ENCODE measurements around the gene FBXL13.

FBXL13 gene

GRCh38 chr7:102896585-102896984 is 178.0 kb downstream of the FBXL13 start:
- no peak for DNase-seq (ENCODE audit: low read depth in 2 of 2)

GRCh38 chr7:102895602-102896001 is 179.0 kb downstream of the FBXL13 start:
- no peak for DNase-seq (ENCODE audit: low read depth in 2 of 2)

- DNase-seq (ENCODE audit: low read depth in 2 of 2): no peak
These were observed 181.8 kb downstream of the FBXL13 start for GRCh38 chr7:102892631-102893278.

GRCh38 chr7:102891693-102892261 is 182.8 kb downstream of the FBXL13 start:
- no peak for DNase-seq (ENCODE audit: low read depth in 2 of 2)

GRCh38 chr7:102890971-102891692 is 183.5 kb downstream of the FBXL13 start:
- no peak for DNase-seq (ENCODE audit: low read depth in 2 of 2)

GRCh38 chr7:102890292-102890970 is 184.2 kb downstream of the FBXL13 start:
- no peak for DNase-seq (ENCODE audit: low read depth in 2 of 2)

- DNase-seq (ENCODE audit: low read depth in 2 of 2): no peak
These were observed 184.7 kb downstream of the FBXL13 start for GRCh38 chr7:102889851-102890250.

- no peak for DNase-seq (ENCODE audit: low read depth in 2 of 2)
These were observed 185.9 kb downstream of the FBXL13 start for GRCh38 chr7:102888561-102889233.

- DNase-seq (ENCODE audit: low read depth in 2 of 2): no peak
These were observed 191.3 kb downstream of the FBXL13 start for GRCh38 chr7:102883098-102883860.

- DNase-seq (ENCODE audit: low read depth in 2 of 2): peak in 1 of 2 experiments; percentile 3
These were observed 198.8 kb downstream of the FBXL13 start for GRCh38 chr7:102875700-102876295.

GRCh38 chr7:102874966-102875365 is 199.6 kb downstream of the FBXL13 start:
- no peak for DNase-seq (ENCODE audit: low read depth in 2 of 2)

GRCh38 chr7:102874166-102874829 is 200.3 kb downstream of the FBXL13 start:
- no peak for DNase-seq (ENCODE audit: low read depth in 2 of 2)

- DNase-seq (ENCODE audit: low read depth in 2 of 2): no peak
These were observed 201.0 kb downstream of the FBXL13 start for GRCh38 chr7:102873470-102874165.

GRCh38 chr7:102872460-102872859 is 202.1 kb downstream of the FBXL13 start:
- DNase-seq (ENCODE audit: low read depth in 2 of 2): no peak

- no peak for DNase-seq (ENCODE audit: low read depth in 2 of 2)
These were observed 205.4 kb downstream of the FBXL13 start for GRCh38 chr7:102869195-102869594.

- DNase-seq (ENCODE audit: low read depth in 2 of 2): no peak
These were observed 207.9 kb downstream of the FBXL13 start for GRCh38 chr7:102866535-102867215.

- DNase-seq (ENCODE audit: low read depth in 2 of 2): no peak
These were observed 209.6 kb downstream of the FBXL13 start for GRCh38 chr7:102864958-102865357.

- no peak for DNase-seq (ENCODE audit: low read depth in 2 of 2)
These were observed 214.2 kb downstream of the FBXL13 start for GRCh38 chr7:102860351-102860811.

GRCh38 chr7:102859799-102860125 is 214.8 kb downstream of the FBXL13 start:
- no peak for DNase-seq (ENCODE audit: low read depth in 2 of 2)
